Activated T-cell treated with anti-CD3 and anti-CD28 coated beads, Interleukin-2, amount 50 U/mL, for 24 hours (primary cell): Measurements from ENCODE around the gene INKA1.

Source experiments
- DNase-seq: peaks from one replicate; pipeline ENCODE4 v3.0.0-alpha.2; 2020
- H3K27ac Mint-ChIP-seq: 2 replicates; pipeline ENCODE4 v1.8.0; 2020; ENCODE audit warnings: mild to moderate bottlenecking, mixed read lengths
- H3K27me3 Mint-ChIP-seq: 2 replicates; pipeline ENCODE4 v1.8.0; 2020; ENCODE audit warnings: mixed read lengths
- H3K36me3 Mint-ChIP-seq: 2 replicates; pipeline ENCODE4 v1.8.0; 2020; ENCODE audit warnings: low read depth, mixed read lengths
- H3K4me1 Mint-ChIP-seq: 2 replicates; pipeline ENCODE4 v1.8.0; 2020; ENCODE audit warnings: low read depth, mixed read lengths
- H3K4me3 Mint-ChIP-seq: 2 replicates; pipeline ENCODE4 v1.8.0; 2020; ENCODE audit warnings: mild to moderate bottlenecking, moderate library complexity, mixed read lengths
- H3K9me3 Mint-ChIP-seq: 2 replicates; pipeline ENCODE4 v1.8.0; 2020; ENCODE audit warnings: mixed read lengths

Gene INKA1

DNA sequence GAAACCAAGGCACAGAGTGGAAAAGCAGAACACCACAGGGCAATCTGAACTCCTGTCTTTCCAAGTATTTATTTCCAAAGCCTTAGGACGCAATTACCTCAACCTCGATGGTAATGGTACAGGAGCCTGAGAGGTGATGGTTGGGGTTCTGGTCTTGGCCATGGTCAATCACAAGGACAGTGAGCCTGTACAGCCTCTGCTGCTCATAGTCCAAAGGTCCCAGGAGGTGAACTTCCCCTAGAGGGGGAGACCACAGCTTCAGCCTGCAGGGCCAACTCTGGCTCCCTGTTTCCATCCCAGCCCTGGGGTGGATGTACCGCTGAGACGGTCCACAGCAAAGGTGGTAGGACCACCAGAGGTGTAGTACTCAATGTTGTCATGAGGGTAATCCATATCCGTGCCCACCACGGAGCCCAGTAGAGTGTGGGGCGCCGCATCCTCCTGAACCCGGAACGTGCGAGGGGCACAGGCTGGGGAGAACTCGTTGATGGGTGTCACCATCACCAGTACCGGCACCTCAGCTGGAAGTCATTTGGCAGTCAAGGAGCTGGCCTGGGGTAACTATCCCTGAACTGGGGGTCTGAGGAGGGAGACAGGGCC lies 9.5 kb upstream of the INKA1 start:
- Mint-ChIP-seq H3K27me3 (no peaks in the 10 kb centered on the region), H3K9me3 (no peaks in the 10 kb centered on the region), H3K4me3 (no peak overlapping the region), H3K4me1 (peaks cover 2% of the 10 kb centered on the region), H3K36me3 (no peaks in the 10 kb centered on the region), H3K27ac (no peak overlapping the region)
- no peak for DNase-seq

- no peak for DNase-seq
- Mint-ChIP-seq H3K36me3 (no peaks in the 10 kb centered on the region), H3K27me3 (no peaks in the 10 kb centered on the region), H3K27ac (no peak overlapping the region), H3K4me3 (no peak overlapping the region), H3K9me3 (no peaks in the 10 kb centered on the region), H3K4me1 (peaks cover 2% of the 10 kb centered on the region)
Observed at GRCh38 chr3:49794431-49794830, 8.6 kb upstream of the INKA1 start.

- Mint-ChIP-seq H3K27ac (no peak overlapping the region), H3K9me3 (no peaks in the 10 kb centered on the region), H3K4me3 (no peak overlapping the region), H3K27me3 (no peaks in the 10 kb centered on the region), H3K4me1 (peaks cover under 1% of the 10 kb centered on the region), H3K36me3 (no peaks in the 10 kb centered on the region)
- DNase-seq: no peak
Observed at GRCh38 chr3:49794926-49795905, 7.8 kb upstream of the INKA1 start.

- no peaks in the 10 kb centered on the region for H3K9me3 Mint-ChIP-seq
- H3K4me3 Mint-ChIP-seq: no peak overlapping the region
- DNase-seq: no peak
- peaks cover 1% of the 10 kb centered on the region for H3K36me3 Mint-ChIP-seq
- peaks cover 2% of the 10 kb centered on the region for H3K27me3 Mint-ChIP-seq
- peaks cover 11% of the 10 kb centered on the region for H3K4me1 Mint-ChIP-seq
- H3K27ac Mint-ChIP-seq: no peak overlapping the region
Observed at GRCh38 chr3:49799105-49799504, 4.0 kb upstream of the INKA1 start.

- no peak within 1 kb of the TSS for H3K4me3 Mint-ChIP-seq
- H3K27me3 Mint-ChIP-seq: peaks cover 2% of the 10 kb centered on the region
- no peak for DNase-seq
Observed at GRCh38 chr3:49799761-49800160, 3.3 kb upstream of the INKA1 start, which contains the start of gene CDHR4. CDHR4 (minus strand) TSS chr3:49799873; CDS start chr3:49799812, 61 bp downstream.

GRCh38 chr3:49801160-49801559 lies 1.9 kb upstream of the INKA1 start:
- DNase-seq: no peak
- peaks cover 1% of the 10 kb centered on the region for H3K36me3 Mint-ChIP-seq
- H3K27me3 Mint-ChIP-seq: peaks cover 2% of the 10 kb centered on the region
- no peaks in the 10 kb centered on the region for H3K9me3 Mint-ChIP-seq
- H3K4me3 Mint-ChIP-seq: no peak overlapping the region
- H3K27ac Mint-ChIP-seq: no peak overlapping the region
- peaks cover 28% of the 10 kb centered on the region for H3K4me1 Mint-ChIP-seq

More at GRCh38 chr3:49799761-49800160, 3.3 kb upstream of the INKA1 start, which contains the start of gene CDHR4:
- Mint-ChIP-seq H3K36me3 (peaks cover 1% of the 10 kb centered on the region), H3K9me3 (no peaks in the 10 kb centered on the region), H3K27ac (no peak within 1 kb of the TSS), H3K4me1 (peaks cover 15% of the 10 kb centered on the region)

- no peaks in the 10 kb centered on the region for H3K9me3 Mint-ChIP-seq
- H3K4me3 Mint-ChIP-seq: peak overlapping the region; percentile 89
- peaks cover 1% of the 10 kb centered on the region for H3K36me3 Mint-ChIP-seq
- H3K4me1 Mint-ChIP-seq: peaks cover 53% of the 10 kb centered on the region
- DNase-seq: peak; percentile 72
- H3K27me3 Mint-ChIP-seq: peaks cover 2% of the 10 kb centered on the region
- H3K27ac Mint-ChIP-seq: no peak overlapping the region
Observed at GRCh38 chr3:49803465-49804140, 542 bp downstream of the INKA1 start.

DNA sequence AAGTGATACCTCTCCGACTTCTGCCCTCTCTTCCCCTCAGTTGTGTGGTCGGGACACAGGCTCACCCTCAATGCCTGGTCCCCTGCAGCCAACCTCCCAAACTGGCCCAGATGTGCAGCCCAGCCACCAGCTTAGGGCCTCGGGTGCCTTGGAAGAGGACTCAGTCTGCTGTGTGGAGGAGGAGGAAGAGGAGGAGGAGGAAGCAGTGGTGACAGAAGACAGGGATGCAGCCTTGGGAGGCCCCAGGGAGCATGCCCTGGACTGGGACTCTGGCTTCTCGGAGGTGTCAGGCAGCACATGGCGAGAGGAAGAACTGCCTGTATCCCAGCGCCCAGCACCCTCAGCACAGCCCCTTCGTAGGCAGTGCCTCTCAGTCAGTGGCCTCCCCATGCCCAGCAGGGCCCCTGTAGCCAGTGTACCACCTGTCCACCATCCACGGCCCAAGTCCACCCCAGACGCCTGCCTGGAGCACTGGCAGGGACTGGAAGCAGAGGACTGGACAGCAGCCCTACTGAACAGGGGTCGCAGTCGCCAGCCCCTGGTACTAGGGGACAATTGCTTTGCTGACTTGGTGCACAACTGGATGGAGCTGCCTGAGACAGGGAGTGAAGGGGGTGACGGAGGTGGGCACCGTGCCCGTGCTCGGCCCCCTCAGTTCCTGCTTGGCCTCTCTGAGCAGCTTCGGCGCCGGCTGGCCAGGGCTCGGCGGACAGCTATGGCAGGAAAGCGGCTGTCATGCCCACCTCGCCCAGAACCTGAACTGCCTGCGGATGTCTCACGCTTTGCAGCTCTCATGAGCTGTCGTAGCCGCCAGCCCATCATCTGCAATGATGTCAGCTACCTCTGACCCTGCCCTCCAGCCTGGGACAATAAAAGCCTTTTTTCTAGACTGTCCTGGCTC lies 1.3 kb downstream of the INKA1 start:
- Mint-ChIP-seq H3K9me3 (no peaks in the 10 kb centered on the region), H3K4me1 (peaks cover 53% of the 10 kb centered on the region), H3K27me3 (peaks cover 2% of the 10 kb centered on the region), H3K27ac (no peak overlapping the region), H3K36me3 (peaks cover 4% of the 10 kb centered on the region), H3K4me3 (peak overlapping the region; percentile 89)
- no peak for DNase-seq

DNA sequence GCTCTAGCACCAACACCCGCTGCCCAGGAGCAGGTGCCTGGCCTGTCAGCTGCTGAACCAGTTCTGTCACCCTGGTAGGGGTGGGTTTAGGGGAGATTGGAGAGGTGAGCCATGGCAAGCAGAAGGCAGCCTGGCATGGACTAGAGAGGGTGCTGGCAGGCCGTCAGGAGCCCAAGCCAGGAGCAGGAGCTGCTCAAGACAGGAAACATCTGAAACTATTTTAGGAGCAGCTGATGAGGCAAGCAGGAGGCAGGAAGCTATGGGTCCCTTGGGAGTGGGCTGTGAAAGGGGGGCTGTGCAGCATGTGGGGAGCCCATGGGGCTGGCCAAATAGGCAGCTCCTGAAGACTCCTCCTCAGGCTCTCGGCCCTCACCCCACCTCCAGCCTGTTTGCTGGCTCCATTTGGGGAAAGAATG lies 2.3 kb downstream of the INKA1 start:
- Mint-ChIP-seq H3K9me3 (no peaks in the 10 kb centered on the region), H3K27ac (peak overlapping the region; percentile 26), H3K4me3 (no peak overlapping the region), H3K36me3 (peaks cover 11% of the 10 kb centered on the region), H3K4me1 (peaks cover 53% of the 10 kb centered on the region), H3K27me3 (peaks cover 2% of the 10 kb centered on the region)
- no peak for DNase-seq

GRCh38 chr3:49805897-49806701 lies 3.0 kb downstream of the INKA1 start:
- H3K4me3 Mint-ChIP-seq: no peak overlapping the region
- H3K27ac Mint-ChIP-seq: peak overlapping the region; percentile 77
- H3K9me3 Mint-ChIP-seq: no peaks in the 10 kb centered on the region
- peaks cover 2% of the 10 kb centered on the region for H3K27me3 Mint-ChIP-seq
- peaks cover 16% of the 10 kb centered on the region for H3K36me3 Mint-ChIP-seq
- DNase-seq: no peak
- peaks cover 53% of the 10 kb centered on the region for H3K4me1 Mint-ChIP-seq

DNA sequence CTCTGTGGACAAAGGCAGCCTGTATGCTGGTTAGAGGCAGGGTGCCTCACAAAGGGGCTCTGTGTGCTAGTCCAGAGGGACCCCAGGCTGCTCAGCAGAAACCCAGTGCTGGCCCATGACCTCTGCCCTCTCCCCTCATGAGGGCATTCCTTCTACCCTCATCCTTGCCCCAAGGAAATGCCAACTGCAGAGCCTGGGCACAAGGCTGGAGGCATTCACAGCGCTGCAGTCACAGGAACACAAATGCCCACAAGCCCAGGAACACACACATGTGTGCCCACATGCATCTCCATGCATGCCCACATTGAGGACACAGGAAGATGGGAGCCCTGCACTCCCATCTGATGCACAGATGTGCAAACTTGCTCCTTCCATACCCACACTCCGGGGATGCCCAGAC lies 3.8 kb downstream of the INKA1 start:
- Mint-ChIP-seq H3K27me3 (peaks cover 2% of the 10 kb centered on the region), H3K9me3 (no peaks in the 10 kb centered on the region), H3K4me1 (peaks cover 58% of the 10 kb centered on the region), H3K27ac (peak overlapping the region; percentile 77), H3K4me3 (no peak overlapping the region), H3K36me3 (peaks cover 23% of the 10 kb centered on the region)
- DNase-seq: no peak

- H3K27me3 Mint-ChIP-seq: no peaks in the 10 kb centered on the region
- no peaks in the 10 kb centered on the region for H3K9me3 Mint-ChIP-seq
- H3K4me3 Mint-ChIP-seq: no peak overlapping the region
- no peak for DNase-seq
- H3K27ac Mint-ChIP-seq: peak overlapping the region; percentile 65
- peaks cover 27% of the 10 kb centered on the region for H3K36me3 Mint-ChIP-seq
- H3K4me1 Mint-ChIP-seq: peaks cover 60% of the 10 kb centered on the region
Observed at GRCh38 chr3:49807431-49808114, 4.5 kb downstream of the INKA1 start.
